H1 (cell line): ENCODE data around the gene ADIRF. TPM values are rescaled to one million over a fixed set of nuclear protein-coding genes. Genes with fewer than 3 reads are reported as not detected.

Experiments used
- CBX8 ChIP-seq: fragments of 300-800, 300-1000 bp; sonication (generic); IDR thresholded peaks from 2 replicates; pipeline ENCODE4 v1.7.1; 2016; ENCODE audit warnings: low read depth, low read length, borderline replicate concordance
- CHD2 ChIP-seq: IDR thresholded peaks from 2 replicates; pipeline ENCODE4 v1.6.1; 2012; ENCODE audit warnings: low read length, improper control_type of control experiment
- CHD7 ChIP-seq: fragments of 300-600 bp; sonication (generic); IDR thresholded peaks from 2 replicates; pipeline ENCODE4 v1.7.1; 2012; ENCODE audit warnings: low read length, moderate library complexity, mild to moderate bottlenecking, inconsistent platforms; ENCODE audit not compliant: insufficient replicate concordance
- FOSL1 ChIP-seq: IDR thresholded peaks from 2 replicates; pipeline ENCODE4 v1.6.1; 2011; ENCODE audit warnings: mild to moderate bottlenecking, low read depth, low read length, moderate library complexity; ENCODE audit not compliant: insufficient read depth
- KDM5A ChIP-seq: fragments of 200-600 bp; IDR thresholded peaks from 2 replicates; pipeline ENCODE4 v1.7.1; 2012; ENCODE audit warnings: mild to moderate bottlenecking, low read length, inconsistent platforms, mixed read lengths
- POU5F1 ChIP-seq: IDR thresholded peaks from 2 replicates; pipeline ENCODE4 v1.6.1; 2011; ENCODE audit warnings: low read depth, mild to moderate bottlenecking, low read length, moderate library complexity
- polyA plus RNA-seq, 7 experiments: library from polyadenylated mRNA; depleted of rRNA in 3 of 7; stranded (reverse) in 5 of 7; unstranded in 2 of 7; fragments of >200 nt in 5 of 7; fragments of 200-250 nt in 2 of 7; gene quantifications; 1 replicate in 5 of 7; 2 replicates in 1 of 7; 4 replicates in 1 of 7; pipeline versions ENCODE4 v1.2.1 to v1.2.3, GENCODE V29; 2011 to 2013; ENCODE audit warnings: missing spikeins in 2 of 7, mixed read lengths in 2 of 7
- total RNA-seq: library from RNA; stranded (reverse); fragmentation: NEBNext Ultra II Directional; extraction: Animal tissue kit (Norgen Biotek cat#: 25700); gene quantifications from 2 replicates; pipeline ENCODE4 v1.2.1, GENCODE V29; 2021

ADIRF gene
- total and polyA plus RNA-seq, 2 of the 8 experiments (the other 6 are each of a cell fraction or from before 2014, with no cell fraction given): not detected

GRCh38 chr10:86967481-86967941, 771 bp upstream of the ADIRF start (continued):
- no peak for TF ChIP-seq CHD7
- no peak for TF ChIP-seq CBX8
- no peak for TF ChIP-seq KDM5A
- no peak for TF ChIP-seq FOSL1
- no peak for TF ChIP-seq POU5F1
- TF ChIP-seq CHD2: no peak
